ENCODE data around the gene CACNA1B.

GRCh38 chr9:137975936-137976565, 98.5 kb downstream of the CACNA1B start:
- TF ChIP-seq CTCF (IDR thresholded peaks at IDR 0.05) (no peak), POLR2A (IDR thresholded peaks at IDR 0.05) (no peak)

Data from testis (tissue), 2 donors.